ENCODE measurements around the gene LRRC8B. TPM values are rescaled to one million over a fixed set of nuclear protein-coding genes. Genes with fewer than 3 reads are reported as not detected.
"Not testable (repeated sequence)": the region's sequence is repeated elsewhere in the genome, so short reads cannot be mapped to it uniquely, and the experiment has no call there.

The LRRC8B gene
- total RNA-seq, result 10.7 TPM

GRCh38 chr1:89524369-89525168, at the start of gene LRRC8B:
TSS of gene LRRC8B (plus strand) at chr1:89524829. CDS start at chr1:89582651, 57,822 bp downstream.
- peak; percentile 92 for DNase-seq

GRCh38 chr1:89475269-89475668, 49.4 kb upstream of the LRRC8B start:
- no peak for DNase-seq

- DNase-seq, result no peak
Measured at GRCh38 chr1:89476072-89476471, 48.6 kb upstream of the LRRC8B start.

GRCh38 chr1:89483010-89483756, 41.4 kb upstream of the LRRC8B start:
- DNase-seq, result peak; percentile 90

GRCh38 chr1:89483757-89484077, 40.9 kb upstream of the LRRC8B start:
- no peak for DNase-seq

- DNase-seq, result no peak
Measured at GRCh38 chr1:89484092-89485038, 40.3 kb upstream of the LRRC8B start.

- DNase-seq, result no peak
Measured at GRCh38 chr1:89487972-89488371, 36.7 kb upstream of the LRRC8B start.

- DNase-seq, result no peak
Measured at GRCh38 chr1:89489047-89489729, 35.4 kb upstream of the LRRC8B start.

GRCh38 chr1:89490389-89490788, 34.2 kb upstream of the LRRC8B start:
- no peak for DNase-seq

- peak; percentile 15 for DNase-seq
Measured at GRCh38 chr1:89499320-89499719, 25.3 kb upstream of the LRRC8B start.

- DNase-seq, result no peak
Measured at GRCh38 chr1:89502042-89502441, 22.6 kb upstream of the LRRC8B start.

- no peak for DNase-seq
Measured at GRCh38 chr1:89502895-89503294, 21.7 kb upstream of the LRRC8B start.

GRCh38 chr1:89503690-89504089, 20.9 kb upstream of the LRRC8B start:
- no peak for DNase-seq

- DNase-seq, result not testable (repeated sequence)
Measured at GRCh38 chr1:89510061-89510460, 14.6 kb upstream of the LRRC8B start.

- no peak for DNase-seq
Measured at GRCh38 chr1:89512996-89513720, 11.5 kb upstream of the LRRC8B start.

GRCh38 chr1:89516055-89516454, 8.6 kb upstream of the LRRC8B start:
- DNase-seq, result no peak

- DNase-seq, result peak; percentile 43
Measured at GRCh38 chr1:89518221-89518631, 6.4 kb upstream of the LRRC8B start.

GRCh38 chr1:89519779-89520358, 4.8 kb upstream of the LRRC8B start:
- no peak for DNase-seq

- not testable (repeated sequence) for DNase-seq
Measured at GRCh38 chr1:89521977-89522376, 2.7 kb upstream of the LRRC8B start.

GRCh38 chr1:89523572-89524368, 859 bp upstream of the LRRC8B start:
- DNase-seq, result peak; percentile 70

Data from tongue (tissue), 2 donors.